ENCODE results near the gene IL1RL2.

GRCh38 chr2:102187496-102188150, 800 bp downstream of the IL1RL2 start:
- no peak for TF ChIP-seq CHD1 (IDR thresholded peaks at IDR 0.05; ENCODE audit: low read depth, low read length)
- TF ChIP-seq ASH2L (IDR thresholded peaks at IDR 0.05; ENCODE audit: low read length) = no peak
- TF ChIP-seq CTCF (IDR thresholded peaks at IDR 0.05; ENCODE audit: control extremely low read depth in 1 of 3, insufficient read depth in 1 of 3, low read depth in 1 of 3, low read length in 3 of 3) = no peak
- no peak for TF ChIP-seq JUND (IDR thresholded peaks at IDR 0.05; ENCODE audit: low read length)
- no peak for TF ChIP-seq RXRA (IDR thresholded peaks at IDR 0.05; ENCODE audit: insufficient read depth, low read depth, low read length)
- no peak for TF ChIP-seq POLR2A (IDR thresholded peaks at IDR 0.05; ENCODE audit: control extremely low read depth in 1 of 2, low read depth in 2 of 2, low read length in 2 of 2)
- TF ChIP-seq RAD21 (IDR thresholded peaks at IDR 0.05 in 1 of 2, conservative IDR thresholded peaks at IDR 0.05 in 1 of 2; ENCODE audit: low read depth in 2 of 2, low read length in 2 of 2) = no peak
